Astrocyte (in vitro differentiated cells and primary cell): ENCODE measurements around the gene MYADML2. TPM values are rescaled to one million over a fixed set of nuclear protein-coding genes. Genes with fewer than 3 reads are reported as not detected.
A peak's percentile ranks its signal among the peaks of the same experiment; 100 is the strongest.

Source experiments
- DNase-seq: peaks from one replicate; pipeline ENCODE4 v3.0.0-alpha.2; 2010; ENCODE audit warnings: low read depth
- FAIRE-seq: peaks from 2 replicates; lab custom pipeline; 2011; peaks lifted over from hg19 to GRCh38; lab: Jason Lieb, UNC
- H2AFZ ChIP-seq: 2 replicates; pipeline ENCODE4 v1.6.0; 2012; ENCODE audit warnings: low read depth, low read length, inconsistent platforms
- H3K27ac ChIP-seq: 2 replicates; pipeline ENCODE4 v1.5.1; 2011; ENCODE audit warnings: low read depth, low read length, inconsistent platforms
- H3K27me3 ChIP-seq: 2 replicates; pipeline ENCODE4 v1.6.0; 2011; ENCODE audit warnings: low read length, inconsistent platforms; ENCODE audit not compliant: insufficient read depth
- H3K36me3 ChIP-seq: 2 replicates; pipeline ENCODE4 v1.5.1; 2011; ENCODE audit warnings: low read length, inconsistent platforms; ENCODE audit not compliant: insufficient read depth
- H3K4me1 ChIP-seq: 2 replicates; pipeline ENCODE4 v1.5.1; 2011; ENCODE audit warnings: low read length, inconsistent platforms; ENCODE audit not compliant: insufficient read depth
- H3K4me2 ChIP-seq: 2 replicates; pipeline ENCODE4 v1.6.0; 2012; ENCODE audit warnings: low read length, inconsistent platforms
- H3K4me3 ChIP-seq: 2 replicates; pipeline ENCODE4 v1.5.1; 2011; ENCODE audit warnings: low read depth, mild to moderate bottlenecking, low read length, inconsistent platforms; ENCODE audit not compliant: insufficient read depth
- H3K79me2 ChIP-seq: 2 replicates; pipeline ENCODE4 v1.6.0; 2012; ENCODE audit warnings: mild to moderate bottlenecking, low read length, inconsistent platforms; ENCODE audit not compliant: insufficient read depth
- H3K9ac ChIP-seq: 2 replicates; pipeline ENCODE4 v1.6.0; 2012; ENCODE audit warnings: mild to moderate bottlenecking, low read length, inconsistent platforms
- H3K9me3 ChIP-seq: 2 replicates; pipeline ENCODE4 v1.5.1; 2012; ENCODE audit warnings: low read depth, mild to moderate bottlenecking, low read length, inconsistent platforms; ENCODE audit not compliant: insufficient read depth
- H4K20me1 ChIP-seq: 2 replicates; pipeline ENCODE4 v1.6.0; 2012; ENCODE audit warnings: low read length, inconsistent platforms; ENCODE audit not compliant: insufficient read depth
- H3K27ac Mint-ChIP-seq: one replicate; pipeline ENCODE4 v1.8.0; 2021; ENCODE audit warnings: mild to moderate bottlenecking, mixed read lengths; ENCODE audit not compliant: unreplicated experiment
- H3K27me3 Mint-ChIP-seq: one replicate; pipeline ENCODE4 v1.8.0; 2021; ENCODE audit warnings: low read depth, mixed read lengths; ENCODE audit not compliant: unreplicated experiment
- H3K36me3 Mint-ChIP-seq: one replicate; pipeline ENCODE4 v1.8.0; 2021; ENCODE audit warnings: low read depth, mixed read lengths; ENCODE audit not compliant: unreplicated experiment
- H3K4me1 Mint-ChIP-seq: one replicate; pipeline ENCODE4 v1.8.0; 2021; ENCODE audit warnings: low read depth, mixed read lengths; ENCODE audit not compliant: unreplicated experiment
- H3K4me3 Mint-ChIP-seq: one replicate; pipeline ENCODE4 v1.8.0; 2021; ENCODE audit warnings: mild to moderate bottlenecking, moderate library complexity, mixed read lengths; ENCODE audit not compliant: unreplicated experiment
- H3K9me3 Mint-ChIP-seq: one replicate; pipeline ENCODE4 v1.8.0; 2021; ENCODE audit warnings: mild to moderate bottlenecking, mixed read lengths; ENCODE audit not compliant: unreplicated experiment
- EZH2 ChIP-seq: IDR thresholded peaks from 2 replicates; pipeline ENCODE4 v1.6.1; 2012; ENCODE audit warnings: mild to moderate bottlenecking, low read length, inconsistent platforms; ENCODE audit not compliant: insufficient read depth
- total RNA-seq: library from RNA; stranded (reverse); gene quantifications from 2 replicates; pipeline ENCODE4 v1.2.1, GENCODE V29; 2021
- TF ChIP-seq, protein P1 (sequence below): IDR thresholded peaks from 2 replicates; pipeline ENCODE4 v1.5.1; 2011; ENCODE audit warnings: low read depth, mild to moderate bottlenecking, inconsistent platforms, low read length, moderate library complexity; ENCODE audit not compliant: insufficient read depth

Gene MYADML2
- total RNA-seq, 1 donor from 2014 or later = not detected

GRCh38 chr17:81911277-81911961 is 35.6 kb downstream of the MYADML2 start, which contains the start of gene PCYT2:
TSS of gene PCYT2 (minus strand) at chr17:81911399. CDS start at chr17:81911355, 44 bp downstream.
- Mint-ChIP-seq H3K9me3 (peaks cover 1% of the 10 kb centered on the region), H3K4me1 (peaks cover 2% of the 10 kb centered on the region), H3K36me3 (peaks cover 12% of the 10 kb centered on the region), H3K27ac (peak within 1 kb of the TSS; percentile 53), H3K4me3 (peak within 1 kb of the TSS; percentile 90), H3K27me3 (no peaks in the 10 kb centered on the region)
- Histone ChIP-seq H3K9ac (peak within 1 kb of the TSS; percentile 72), H3K36me3 (peaks cover 6% of the 10 kb centered on the region), H3K4me2 (peak within 1 kb of the TSS; percentile 88), H3K9me3 (no peaks in the 10 kb centered on the region), H3K27me3 (no peaks in the 10 kb centered on the region), H3K79me2 (peaks cover 20% of the 10 kb centered on the region), H3K27ac (no peak within 1 kb of the TSS), H4K20me1 (peaks cover 61% of the 10 kb centered on the region), H2AFZ (peak within 1 kb of the TSS; percentile 62), H3K4me1 (peaks cover 10% of the 10 kb centered on the region), H3K4me3 (peak within 1 kb of the TSS; percentile 61)
- FAIRE-seq = no peak
- DNase-seq = peak; percentile 51
- no peak for TF ChIP-seq EZH2
- TF ChIP-seq, protein P1, sequence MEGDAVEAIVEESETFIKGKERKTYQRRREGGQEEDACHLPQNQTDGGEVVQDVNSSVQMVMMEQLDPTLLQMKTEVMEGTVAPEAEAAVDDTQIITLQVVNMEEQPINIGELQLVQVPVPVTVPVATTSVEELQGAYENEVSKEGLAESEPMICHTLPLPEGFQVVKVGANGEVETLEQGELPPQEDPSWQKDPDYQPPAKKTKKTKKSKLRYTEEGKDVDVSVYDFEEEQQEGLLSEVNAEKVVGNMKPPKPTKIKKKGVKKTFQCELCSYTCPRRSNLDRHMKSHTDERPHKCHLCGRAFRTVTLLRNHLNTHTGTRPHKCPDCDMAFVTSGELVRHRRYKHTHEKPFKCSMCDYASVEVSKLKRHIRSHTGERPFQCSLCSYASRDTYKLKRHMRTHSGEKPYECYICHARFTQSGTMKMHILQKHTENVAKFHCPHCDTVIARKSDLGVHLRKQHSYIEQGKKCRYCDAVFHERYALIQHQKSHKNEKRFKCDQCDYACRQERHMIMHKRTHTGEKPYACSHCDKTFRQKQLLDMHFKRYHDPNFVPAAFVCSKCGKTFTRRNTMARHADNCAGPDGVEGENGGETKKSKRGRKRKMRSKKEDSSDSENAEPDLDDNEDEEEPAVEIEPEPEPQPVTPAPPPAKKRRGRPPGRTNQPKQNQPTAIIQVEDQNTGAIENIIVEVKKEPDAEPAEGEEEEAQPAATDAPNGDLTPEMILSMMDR = no peak

GRCh38 chr17:81910840-81911276 is 36.2 kb downstream of the MYADML2 start:
- H3K36me3 Mint-ChIP-seq = peaks cover 12% of the 10 kb centered on the region
- DNase-seq (no peak), FAIRE-seq (no peak)
- peaks cover 6% of the 10 kb centered on the region for H3K36me3 ChIP-seq
- no peak overlapping the region for H3K27ac ChIP-seq
- H3K4me3 Mint-ChIP-seq = peak overlapping the region; percentile 90
- peaks cover 2% of the 10 kb centered on the region for H3K4me1 Mint-ChIP-seq
- H3K27ac Mint-ChIP-seq = no peak overlapping the region
- H3K4me2 ChIP-seq = peak overlapping the region; percentile 88
- no peaks in the 10 kb centered on the region for H3K27me3 Mint-ChIP-seq
- H3K9me3 ChIP-seq = no peaks in the 10 kb centered on the region
- peak overlapping the region; percentile 62 for H2AFZ ChIP-seq
- peaks cover 1% of the 10 kb centered on the region for H3K9me3 Mint-ChIP-seq
- peaks cover 15% of the 10 kb centered on the region for H3K79me2 ChIP-seq
- peak overlapping the region; percentile 72 for H3K9ac ChIP-seq
- TF ChIP-seq, protein P1 = no peak
- no peak for TF ChIP-seq EZH2
- peaks cover 10% of the 10 kb centered on the region for H3K4me1 ChIP-seq
- H4K20me1 ChIP-seq = peaks cover 58% of the 10 kb centered on the region
- H3K4me3 ChIP-seq = peak overlapping the region; percentile 61
- H3K27me3 ChIP-seq = no peaks in the 10 kb centered on the region
